Stimulated activated CD8-positive, alpha-beta memory T cell treated with anti-CD3 and anti-CD28 coated beads, Interleukin-12 subunit alpha, Interleukin-12 subunit beta, amount 100 ng/mL, for 4 hours (primary cell): ENCODE data around the gene IFITM10.
A peak's percentile ranks its signal among the peaks of the same experiment; 100 is the strongest.

Experiments
- DNase-seq: peaks from one replicate; pipeline ENCODE4 v3.0.0-alpha.2; 2020; ENCODE audit warnings: low read depth

The IFITM10 gene

DNA sequence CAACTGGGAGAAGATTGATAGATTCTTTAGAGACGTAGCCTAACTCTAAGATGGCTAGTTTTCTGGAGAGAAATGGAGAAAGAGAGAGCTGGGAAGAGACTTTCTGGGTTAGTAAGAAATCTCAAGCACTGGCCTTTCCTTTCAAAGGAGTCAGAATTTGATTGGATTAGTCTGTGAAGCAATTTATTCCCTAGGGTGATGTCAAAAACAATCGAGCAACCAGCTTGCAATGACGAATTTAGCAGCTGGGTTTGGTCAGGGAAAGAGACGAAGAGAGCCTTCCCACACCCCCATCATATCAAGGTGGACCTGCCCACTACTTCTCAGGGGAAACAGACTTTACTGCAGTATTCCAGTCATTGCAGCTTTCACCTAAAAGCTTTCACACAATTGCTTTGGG, 42.6 kb downstream of the IFITM10 start:
- no peak for DNase-seq

DNA sequence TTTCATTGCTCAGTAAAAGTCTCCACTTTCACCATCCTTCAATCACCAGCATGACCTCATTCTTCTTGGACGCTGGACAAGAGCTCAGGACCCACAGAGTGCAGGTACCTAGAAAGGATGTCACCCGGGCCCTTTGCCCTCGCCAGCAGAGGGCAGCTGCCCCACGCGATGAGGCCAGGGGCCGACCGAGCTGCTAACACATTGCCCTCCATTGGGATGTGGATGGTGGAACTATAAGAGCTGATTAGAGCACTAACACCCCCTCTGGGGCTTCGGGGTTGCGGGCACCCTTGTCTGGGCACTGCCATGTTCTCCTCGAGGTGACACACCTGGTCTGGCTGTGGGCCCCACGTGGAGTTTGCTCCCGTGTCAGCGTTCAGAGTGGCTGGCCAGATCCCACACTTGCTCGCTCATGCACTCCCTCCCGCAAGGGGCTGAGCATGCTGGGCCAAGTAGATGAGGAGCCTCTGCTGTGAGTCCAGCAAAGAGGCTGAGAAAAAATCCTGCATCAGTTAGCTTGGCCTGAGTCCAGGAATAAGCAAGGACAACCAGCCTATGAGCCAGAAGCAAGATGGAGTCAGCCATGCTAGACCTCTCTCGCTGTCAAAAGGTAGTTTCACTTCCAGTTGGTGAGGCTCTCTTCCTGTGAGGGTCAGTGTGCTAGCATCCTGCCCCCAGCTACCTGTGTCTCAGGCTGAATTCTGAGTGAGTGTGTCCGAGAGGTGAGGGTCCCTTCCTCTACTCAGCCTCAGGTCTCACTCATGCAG, 43.6 kb downstream of the IFITM10 start:
- DNase-seq, result no peak

DNA sequence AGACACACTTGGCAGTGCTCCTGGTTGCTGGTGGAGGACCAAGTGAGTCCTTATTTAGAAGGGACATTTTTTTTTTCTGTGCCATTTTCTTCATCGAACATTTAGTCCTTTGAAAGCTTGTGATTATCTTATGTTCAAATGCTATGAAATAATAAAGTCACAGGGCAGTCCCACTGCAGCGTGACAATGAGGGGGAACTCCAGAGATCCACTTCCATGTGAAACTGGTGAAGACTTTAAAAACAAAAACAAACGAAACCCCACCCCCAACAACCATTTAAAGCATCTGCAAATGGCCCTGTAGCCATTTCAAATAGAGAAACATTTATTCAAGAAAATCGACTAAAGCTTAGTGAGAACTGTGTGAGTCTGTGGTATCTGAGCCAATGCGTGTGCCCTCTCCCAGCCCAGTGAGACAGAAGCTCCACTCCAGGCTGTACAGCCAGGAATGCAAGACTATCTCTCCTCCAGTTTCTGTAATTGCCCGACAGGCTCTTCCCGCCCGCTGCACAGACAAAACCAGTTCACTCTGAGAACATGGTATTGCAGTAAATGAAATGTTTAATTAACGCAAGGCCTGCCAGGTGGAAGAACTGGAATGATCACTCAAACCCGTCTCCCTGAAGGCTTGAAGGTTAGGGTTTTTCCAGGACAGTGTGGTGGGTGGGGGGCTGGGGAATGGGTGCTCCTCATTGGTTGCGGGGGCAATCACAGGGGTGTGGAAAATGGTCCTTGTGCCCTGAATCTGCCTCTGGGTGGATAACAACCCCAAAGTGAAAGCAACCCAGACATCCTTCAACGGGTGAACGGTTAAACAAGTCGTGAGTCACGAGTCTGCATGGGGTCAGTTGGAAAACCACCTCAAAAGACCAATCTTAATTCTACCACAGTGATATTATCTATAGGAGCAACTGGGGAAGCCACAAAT, 45.0 kb downstream of the IFITM10 start:
- DNase-seq, result no peak

DNA sequence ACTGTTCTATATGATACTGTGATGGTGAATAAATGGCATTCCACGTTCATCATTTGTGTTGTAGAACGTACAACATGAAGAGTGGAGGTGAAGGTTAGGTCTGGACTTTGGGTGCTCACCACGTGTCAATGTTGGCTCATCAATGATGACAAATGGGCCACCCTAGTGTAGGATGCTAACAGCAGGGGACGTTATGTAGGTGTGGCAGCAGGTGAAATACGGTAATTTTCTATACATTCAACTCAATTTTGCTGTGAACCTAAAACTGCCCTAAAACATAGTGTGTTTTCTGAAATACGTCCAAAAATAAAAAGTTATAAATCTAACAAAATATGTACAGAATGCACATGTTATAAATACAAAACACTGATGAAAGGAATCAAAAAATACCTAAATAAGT, 47.2 kb downstream of the IFITM10 start:
- no peak for DNase-seq

DNA sequence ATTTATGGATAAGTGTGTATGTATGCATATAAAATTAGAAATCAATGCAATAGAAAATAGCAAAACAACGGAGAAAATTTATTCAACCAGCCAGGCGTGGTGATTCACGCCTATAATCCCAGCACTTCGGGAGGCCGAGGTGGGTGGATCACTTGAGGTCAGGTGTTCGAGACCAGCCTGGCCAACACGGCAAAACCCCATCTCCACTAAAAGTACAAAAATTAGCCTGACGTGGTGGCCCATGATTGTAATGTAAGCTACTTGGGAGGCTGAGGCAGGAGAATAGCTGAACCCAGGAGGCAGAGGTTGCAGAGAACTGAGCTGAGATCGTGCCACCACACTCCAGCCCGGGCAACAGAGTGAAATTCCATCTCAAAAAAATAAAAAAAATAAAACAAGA, 47.9 kb downstream of the IFITM10 start:
- DNase-seq, result no peak

DNA sequence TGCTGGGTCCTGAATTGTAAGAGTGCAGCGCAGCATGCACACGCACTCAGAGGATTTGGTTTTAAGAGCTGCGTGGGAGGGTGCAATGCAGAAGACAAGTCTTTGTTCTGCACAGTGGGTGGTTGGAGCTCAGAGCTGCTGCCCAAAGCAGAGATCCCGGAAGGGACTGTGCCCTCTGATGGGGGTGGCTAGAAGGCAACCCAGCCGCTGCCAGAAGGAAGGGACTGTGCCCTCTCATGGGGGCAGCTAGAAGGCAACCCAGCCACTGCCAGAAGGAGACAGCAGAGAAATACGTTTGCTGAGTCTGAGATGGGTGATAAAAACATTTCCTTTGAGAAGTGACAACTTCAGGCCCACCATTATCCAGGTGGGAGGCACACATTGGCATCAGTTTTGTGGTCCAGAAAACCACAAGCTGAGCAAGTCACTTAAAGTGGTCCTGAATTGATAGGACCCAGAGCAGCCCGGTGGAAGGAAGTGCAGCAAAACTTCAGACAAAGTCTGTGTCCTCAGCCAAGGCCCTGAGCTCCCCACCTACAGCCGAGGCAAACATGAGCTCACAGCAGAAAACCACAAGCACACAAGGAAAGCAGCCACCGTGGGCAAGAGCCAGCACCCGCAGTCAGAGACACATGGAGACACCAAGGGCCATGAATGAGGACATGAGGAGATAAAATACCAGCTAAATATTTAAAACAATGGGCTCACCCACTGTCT, 49.1 kb downstream of the IFITM10 start:
- DNase-seq, result no peak

DNA sequence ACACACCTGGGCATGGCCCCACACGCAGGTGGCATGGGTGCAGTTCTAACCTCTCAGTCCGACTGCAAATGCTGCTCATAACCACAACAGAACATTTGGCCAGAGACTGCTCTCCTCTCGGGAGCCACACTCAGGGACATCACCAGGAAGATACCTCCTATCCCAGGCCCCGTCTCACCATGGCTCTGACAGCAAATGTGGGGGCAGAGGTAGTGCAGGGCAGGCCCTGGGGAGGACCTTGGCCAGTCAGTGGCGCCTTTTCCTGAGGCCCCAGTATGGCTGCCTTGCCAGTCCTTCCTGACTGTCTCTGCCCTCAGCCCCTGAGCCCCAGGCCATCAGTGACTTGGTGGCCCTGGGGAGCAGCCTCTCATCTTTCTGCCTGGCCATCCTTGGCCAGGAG, 50.6 kb downstream of the IFITM10 start:
- DNase-seq, result no peak

DNA sequence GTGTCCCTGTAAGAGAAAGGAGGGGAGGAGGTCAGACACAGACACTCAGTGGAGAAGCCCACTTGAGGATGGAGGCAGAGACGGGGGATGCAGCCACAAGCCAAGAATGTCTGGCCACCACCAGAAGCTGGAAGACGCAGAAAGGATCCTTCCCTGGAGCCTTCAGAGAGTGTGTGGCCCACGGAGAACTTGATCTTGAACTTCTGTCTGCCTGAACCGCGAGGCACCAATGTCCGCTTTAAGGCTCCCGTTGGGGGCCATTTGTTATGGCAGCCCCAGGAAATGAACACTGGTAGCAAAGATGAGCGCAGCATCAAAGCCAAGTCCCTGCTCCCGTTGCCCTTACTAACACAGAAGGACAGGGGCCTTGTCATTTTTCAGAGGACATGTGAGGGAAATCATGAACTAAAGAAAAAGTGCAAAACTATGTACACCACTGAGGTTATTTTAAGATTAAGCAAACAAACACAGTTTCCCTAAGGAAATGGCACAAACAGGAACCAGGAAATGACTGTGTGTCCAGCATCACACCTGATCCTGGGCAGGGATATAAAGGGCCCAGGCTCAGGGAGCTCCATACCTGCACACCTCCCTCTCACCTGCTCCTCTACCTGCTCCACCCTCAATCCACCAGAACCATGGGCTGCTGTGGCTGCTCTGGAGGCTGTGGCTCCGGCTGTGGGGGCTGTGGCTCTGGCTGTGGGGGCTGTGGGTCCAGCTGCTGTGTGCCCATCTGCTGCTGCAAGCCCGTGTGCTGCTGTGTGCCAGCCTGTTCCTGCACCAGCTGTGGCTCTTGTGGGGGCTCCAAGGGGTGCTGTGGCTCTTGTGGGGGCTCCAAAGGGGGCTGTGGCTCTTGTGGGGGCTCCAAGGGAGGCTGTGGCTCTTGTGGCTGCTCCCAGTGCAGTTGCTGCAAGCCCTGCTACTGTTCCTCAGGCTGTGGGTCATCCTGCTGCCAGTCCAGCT, 53.5 kb downstream of the IFITM10 start, which contains the start of gene KRTAP5-6:
Gene KRTAP5-6, plus strand, starts transcription at position 588 of the 963 bp plus-strand sequence. Its CDS starts 51 bp downstream, at position 639.
- no peak for DNase-seq

DNA sequence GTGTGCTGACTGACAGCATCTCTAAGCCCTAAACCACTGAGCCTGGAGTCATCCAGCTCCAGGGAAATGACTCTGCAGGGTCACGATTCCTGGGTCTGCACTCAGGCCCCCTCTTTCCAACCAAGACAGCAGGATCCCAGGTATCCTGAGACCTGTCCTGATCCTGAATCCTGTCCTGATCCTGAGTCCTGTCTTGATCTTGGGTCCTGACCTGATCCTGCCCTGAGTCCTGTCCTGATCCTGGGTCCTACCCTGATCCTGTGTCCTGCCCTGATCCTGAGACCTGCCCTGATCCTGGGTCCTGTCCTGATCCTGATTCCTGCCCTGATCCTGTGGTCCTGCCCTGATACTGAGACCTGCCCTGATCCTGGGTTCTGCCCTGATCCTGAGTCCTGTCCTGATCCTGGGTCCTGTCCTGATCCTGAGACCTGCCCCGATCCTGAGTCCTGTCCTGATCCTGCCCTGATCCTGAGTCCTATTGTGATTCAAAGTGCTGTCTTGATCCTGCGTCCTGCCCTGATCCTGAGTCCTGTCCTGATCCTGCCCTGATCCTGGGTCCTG, 54.8 kb downstream of the IFITM10 start:
- DNase-seq, result no peak

DNA sequence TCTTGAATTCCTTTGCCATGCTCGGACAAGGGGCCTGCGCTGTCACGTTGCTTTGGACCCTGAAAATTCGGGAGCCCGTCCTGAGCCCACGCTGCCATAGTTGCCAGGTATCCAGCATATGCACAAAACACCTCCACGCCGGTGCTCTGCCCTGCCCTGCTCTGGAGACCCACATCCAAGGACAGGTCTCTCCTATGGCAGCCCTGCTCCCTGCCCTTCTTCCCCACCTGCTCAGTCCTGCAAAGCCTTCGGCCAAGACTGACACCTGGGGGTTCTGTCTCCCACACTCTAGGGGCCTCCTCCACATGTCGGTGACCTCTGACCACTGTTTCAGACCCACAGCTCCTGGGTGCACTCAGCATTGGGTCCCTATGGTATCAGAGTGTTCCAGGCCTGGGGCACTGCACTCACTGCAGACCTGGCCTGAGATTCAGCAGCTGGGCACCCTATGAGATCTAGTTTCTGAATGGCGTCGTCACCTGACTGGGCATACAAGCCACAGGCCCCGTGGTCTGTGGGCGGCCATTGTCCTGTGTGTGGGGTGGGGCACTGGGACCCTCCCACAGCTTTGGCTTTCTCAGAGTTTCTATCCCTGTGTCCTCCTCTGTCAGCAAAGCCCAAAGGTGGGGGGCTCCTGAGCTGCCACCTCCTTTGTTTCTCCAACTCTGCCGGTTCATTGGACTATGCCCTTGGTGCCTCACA, 55.4 kb downstream of the IFITM10 start:
- DNase-seq, result no peak

DNA sequence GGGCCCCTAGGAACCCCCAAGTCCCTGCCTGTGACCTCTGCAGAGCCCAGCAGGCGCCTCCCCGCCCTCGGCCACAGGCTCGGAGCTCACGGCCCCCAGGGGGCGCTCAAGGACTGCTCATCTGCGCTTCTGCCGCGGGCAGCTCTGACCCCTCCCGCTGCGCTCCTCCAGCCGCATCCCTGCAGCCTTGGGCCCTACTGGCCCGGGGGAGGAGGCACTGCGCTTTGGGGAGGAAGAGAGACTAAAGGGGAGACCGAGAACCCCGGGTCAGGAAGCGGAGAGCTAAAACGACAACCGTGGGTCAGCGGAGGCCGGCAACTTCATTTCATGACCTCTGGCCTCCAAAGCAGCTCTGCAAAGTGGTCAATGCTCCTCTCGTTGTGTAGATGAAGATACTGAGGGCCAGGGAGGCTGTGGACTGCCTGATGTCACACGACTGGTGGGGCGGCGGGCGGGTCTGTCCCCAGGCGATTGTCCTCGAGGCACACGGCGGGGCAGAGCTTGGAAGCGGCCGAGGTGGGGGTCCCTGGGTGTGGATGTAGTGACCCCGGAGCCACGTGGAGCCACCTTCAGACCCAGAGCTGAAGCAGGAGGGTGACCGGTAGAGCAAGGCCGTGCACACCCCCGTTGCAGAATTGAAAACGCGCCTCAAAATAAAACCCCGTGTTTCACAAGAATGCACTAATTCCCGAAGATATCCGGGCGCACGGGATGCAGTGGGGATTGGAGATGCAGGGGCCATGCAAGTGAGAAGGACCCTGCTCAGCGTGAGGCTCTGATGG, 56.1 kb downstream of the IFITM10 start:
- peak; percentile 61 for DNase-seq

DNA sequence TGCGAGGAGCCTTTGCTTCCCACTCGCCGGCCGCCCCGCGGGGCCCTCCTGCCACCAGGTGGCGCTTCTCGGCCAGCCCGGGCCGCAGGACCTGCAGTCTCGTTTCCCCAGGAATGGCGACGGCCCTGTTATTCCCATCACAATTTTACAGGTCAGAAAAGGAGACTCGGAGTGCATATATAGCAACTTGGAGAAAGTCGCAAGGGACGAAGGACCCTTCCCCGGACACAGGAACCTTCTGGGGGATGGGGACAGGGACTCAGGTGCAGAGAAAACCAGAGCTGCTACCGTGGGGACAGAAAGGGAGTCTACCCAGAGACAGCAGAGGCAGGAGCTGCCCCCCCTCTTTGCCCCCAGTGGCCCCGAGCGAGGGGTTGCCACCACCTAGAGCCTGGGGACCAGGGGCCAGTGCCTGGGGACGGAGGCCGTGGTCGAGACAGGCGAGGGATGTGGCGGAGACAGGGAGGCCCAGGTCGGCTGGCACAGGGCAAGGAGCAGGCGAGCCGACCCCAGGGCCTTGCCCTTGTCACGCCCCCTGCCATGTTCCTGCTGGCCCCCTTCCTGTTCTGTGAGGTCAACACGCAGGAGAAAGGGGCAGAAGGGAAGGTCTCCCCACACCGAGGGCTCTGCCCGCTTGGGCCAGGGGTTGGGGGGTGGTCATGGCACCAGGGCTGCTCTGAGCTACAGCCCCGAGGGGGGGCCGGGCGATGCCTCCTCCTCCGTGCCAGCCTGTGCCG, 56.9 kb downstream of the IFITM10 start:
- peak; percentile 51 for DNase-seq

DNA sequence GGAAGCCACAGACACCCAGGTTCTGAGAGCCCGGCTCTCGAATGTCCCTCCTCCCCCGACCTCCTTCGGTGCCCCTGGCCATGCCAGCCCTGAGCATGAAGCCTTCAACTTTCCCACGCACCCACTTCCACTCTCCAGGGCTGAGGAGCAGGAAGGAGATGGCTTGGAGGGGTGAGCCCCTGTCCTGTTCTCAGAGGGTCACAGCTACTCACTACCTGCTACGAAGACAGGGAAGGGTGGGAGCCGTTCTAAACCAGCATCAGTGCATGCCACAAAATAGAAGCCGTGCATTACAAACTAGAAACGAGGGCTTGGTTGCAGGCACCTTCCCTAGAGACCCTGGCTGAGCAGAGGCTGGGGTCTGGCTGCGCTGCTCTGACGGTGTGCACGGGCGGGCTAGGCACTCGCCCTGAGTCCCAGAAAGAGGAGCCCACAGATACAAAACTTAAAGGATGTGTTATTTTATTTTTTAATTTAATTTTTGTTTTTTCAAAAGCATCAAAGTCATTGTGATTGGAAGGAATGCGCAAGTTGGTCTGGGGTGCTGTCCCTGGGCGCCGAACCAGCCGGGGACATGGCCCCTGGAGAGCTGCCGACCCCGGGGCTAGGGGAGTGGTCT, 57.6 kb downstream of the IFITM10 start:
- DNase-seq, result no peak

DNA sequence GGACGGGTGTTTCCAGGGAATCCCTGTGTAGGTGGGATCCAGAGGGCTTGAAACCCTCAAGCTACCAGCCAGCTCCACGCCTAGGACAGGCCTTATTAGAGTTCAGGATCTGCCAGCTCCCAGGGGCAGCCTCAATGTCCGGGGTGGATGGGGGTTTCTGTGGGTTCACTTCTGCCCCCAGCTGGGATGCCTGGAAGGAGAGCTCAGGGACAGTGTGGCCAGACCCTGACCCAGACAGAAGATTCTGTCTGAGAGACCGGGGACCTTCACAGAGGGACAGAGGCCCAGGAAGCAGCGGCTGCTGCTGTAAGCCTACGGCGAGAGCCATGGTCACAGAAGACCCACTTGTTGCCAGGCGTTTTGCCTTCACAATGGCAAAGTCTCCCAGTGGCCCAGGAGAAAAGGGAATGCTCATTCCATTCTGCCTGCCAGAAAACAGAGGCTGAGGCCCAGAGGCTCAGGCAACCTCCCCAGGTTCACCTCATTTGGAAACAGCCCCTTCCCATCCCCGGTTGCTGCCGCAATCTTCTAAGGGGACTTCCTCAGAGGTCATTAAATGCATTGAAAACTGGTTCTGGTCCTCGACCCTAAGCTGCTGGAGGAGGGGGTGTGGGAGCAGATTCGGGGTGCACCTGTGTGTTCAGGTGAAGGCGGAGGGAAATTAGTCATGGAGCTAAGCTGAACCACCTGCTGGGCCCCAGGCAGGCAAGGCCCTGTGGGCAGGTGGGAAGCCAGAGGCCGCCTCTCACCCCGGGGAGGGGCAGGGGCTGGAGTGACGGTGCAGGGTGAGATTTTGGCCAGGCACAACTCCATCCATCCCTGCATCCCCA, 58.3 kb downstream of the IFITM10 start:
- no peak for DNase-seq

DNA sequence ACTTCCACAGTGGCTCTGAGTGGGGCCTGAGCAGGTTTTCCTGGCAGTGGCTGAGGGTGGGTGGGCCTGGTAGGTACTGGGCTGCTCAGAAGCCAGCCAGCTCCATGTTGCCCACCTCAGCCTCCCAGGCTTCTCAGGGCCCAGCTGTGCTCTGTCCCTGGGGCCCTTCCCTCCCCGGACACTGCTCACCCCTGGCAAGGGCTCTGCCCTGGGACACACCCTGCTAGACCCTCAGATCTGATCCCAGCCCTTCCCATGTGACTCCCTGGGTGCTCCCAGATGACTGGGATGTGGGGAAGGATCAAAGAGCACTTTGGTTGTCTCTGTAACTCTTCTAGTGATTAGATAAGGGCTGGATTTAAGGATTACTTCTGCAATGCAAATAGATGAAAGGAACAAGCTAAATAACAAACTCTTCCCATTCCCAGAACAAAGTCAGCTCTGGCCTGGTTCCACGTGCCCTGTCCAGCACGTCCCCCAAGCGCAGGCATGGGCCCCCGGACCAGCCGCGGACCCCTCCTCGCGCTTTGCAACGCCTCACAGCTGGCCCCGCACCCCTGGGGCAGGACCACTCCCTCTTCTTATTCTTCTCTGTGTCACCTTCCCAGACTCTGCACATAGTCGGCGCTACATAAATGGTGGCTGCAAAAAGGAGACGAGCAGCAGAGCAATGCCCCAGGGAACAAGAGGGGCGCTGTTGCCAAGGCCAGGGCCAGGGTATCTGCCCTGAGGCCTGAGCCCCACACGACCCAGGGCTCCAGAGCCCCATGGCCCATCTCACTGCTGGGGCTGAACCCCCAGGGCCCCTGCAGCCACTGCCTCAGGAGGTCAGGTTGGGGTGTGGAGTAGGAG, 59.1 kb downstream of the IFITM10 start:
- no peak for DNase-seq
